Naive thymus-derived CD8-positive, alpha-beta T cell (primary cell): ENCODE data around the gene EPB41L2. TPM values are rescaled to one million over a fixed set of nuclear protein-coding genes. Genes with fewer than 3 reads are reported as not detected.
"Not testable (repeated sequence)": the region's sequence is repeated elsewhere in the genome, so short reads cannot be mapped to it uniquely, and the experiment has no call there.

Experiments used
- ATAC-seq, 2 donors: fragments of 150-1000 bp; cut with Tn5 transposase in 1 of 2; sonication (Bioruptor Pico), chemical (Tn5 transposase) in 1 of 2; 1 replicate in 1 of 2; 2 replicates in 1 of 2; pipeline ENCODE4 v1.10.0; 2021; ENCODE audit warnings: mild to moderate bottlenecking in 2 of 2, moderate library complexity in 2 of 2
- POLR2A ChIA-PET: fragments of 350-600 bp; sonication (Branson Sonifier 250); formaldehyde crosslinking; loops from one replicate; lab custom pipeline; 2021; ENCODE audit warnings: antibody characterized with exemption; lab: Charles Lee
- DNase-seq, 10 donors: peaks; one replicate each; pipeline versions ENCODE4 v3.0.0 to v3.0.0-alpha.2; 2020 to 2022
- H3K27ac Mint-ChIP-seq, 10 donors: one replicate each; pipeline ENCODE4 v1.8.0; 2020 to 2022; ENCODE audit warnings: mild to moderate bottlenecking in 10 of 10, mixed read lengths in 10 of 10, moderate library complexity in 4 of 10, inconsistent platforms in 1 of 10
- H3K27me3 Mint-ChIP-seq, 5 donors: one replicate each; pipeline ENCODE4 v1.8.0; 2021 to 2022; ENCODE audit warnings: mixed read lengths in 5 of 5
- H3K36me3 Mint-ChIP-seq, 3 donors: one replicate each; pipeline ENCODE4 v1.8.0; 2020 to 2022; ENCODE audit warnings: mixed read lengths in 3 of 3, mild to moderate bottlenecking in 2 of 3, inconsistent platforms in 1 of 3
- H3K4me1 Mint-ChIP-seq, 4 donors: one replicate each; pipeline ENCODE4 v1.8.0; 2021 to 2022; ENCODE audit warnings: mixed read lengths in 4 of 4
- H3K4me3 Mint-ChIP-seq, 10 donors: one replicate each; pipeline ENCODE4 v1.8.0; 2020 to 2022; ENCODE audit warnings: mild to moderate bottlenecking in 10 of 10, mixed read lengths in 10 of 10, moderate library complexity in 6 of 10, inconsistent platforms in 1 of 10
- H3K9me3 Mint-ChIP-seq, 9 donors: one replicate each; pipeline ENCODE4 v1.8.0; 2020 to 2022; ENCODE audit warnings: mixed read lengths in 9 of 9, mild to moderate bottlenecking in 3 of 9, inconsistent platforms in 1 of 9, moderate library complexity in 1 of 9
- polyA plus RNA-seq, 3 donors: library from polyadenylated mRNA; unstranded; fragments of 300-500 nt; fragmentation: Illumina TruSeq; gene quantifications; one replicate each; pipeline ENCODE4 v1.2.3, GENCODE V29; 2021
- total RNA-seq, 8 experiments: library from RNA in 2 of 8; stranded (reverse) in 2 of 8; gene quantifications; one replicate each; pipeline ENCODE4 v1.2.3 and lab custom pipeline; 2021 to 2026

Gene EPB41L2
- total RNA-seq = 10 to 100 TPM; 22.0 to 31.1 TPM
- polyA plus RNA-seq = 1 to 10 TPM; 1.8 to 3.3 (median 2.4) TPM
- 10.9 to 24.1 (median 15.0) reads per million in 6 experiments for total RNA-seq (lab: John Stamatoyannopoulos, UW)

GRCh38 chr6:131063028-131063763 is at the start of gene EPB41L2:
Gene EPB41L2, minus strand, starts transcription at chr6:131063245. Its CDS starts 106,760 bp downstream, at chr6:130956485.
- Mint-ChIP-seq H3K4me3 (peak within 1 kb of the TSS; percentile 80 to 93 (median 89)), H3K9me3 (no peaks in the 10 kb centered on the region), H3K27ac (peak within 1 kb of the TSS; percentile 30 to 89 (median 70)), H3K36me3 (no peaks in the 10 kb centered on the region), H3K4me1 (peaks cover 6 to 27% (median 21%) of the 10 kb centered on the region in 4 donors), H3K27me3 (no peaks in the 10 kb centered on the region)
- peak; percentile 89 to 90 for ATAC-seq
- peak; percentile 67 to 88 (median 80) for DNase-seq
- POLR2A ChIA-PET = interaction anchor here (0.9 kb wide), 1 partner anchor 14 kb away, joined by 3 read pairs; no protein-coding TSS in a partner anchor

GRCh38 chr6:131112249-131112648 is 49.2 kb upstream of the EPB41L2 start:
- DNase-seq = no peak
- Mint-ChIP-seq H3K4me1 (peaks cover 0 to 12% (median 0%) of the 10 kb centered on the region in 4 donors), H3K36me3 (no peaks in the 10 kb centered on the region), H3K27me3 (no peaks in the 10 kb centered on the region), H3K9me3 (no peaks in the 10 kb centered on the region), H3K27ac (no peak overlapping the region), H3K4me3 (no peak overlapping the region)
- ATAC-seq = no peak
- POLR2A ChIA-PET = interaction anchor here (0.5 kb wide), 1 partner anchor 99 kb away, joined by 3 read pairs; no protein-coding TSS in a partner anchor

- Mint-ChIP-seq H3K4me1 (peaks cover 0 to 12% (median 0%) of the 10 kb centered on the region in 4 donors), H3K27me3 (peaks cover 0 to 1% (median 0%) of the 10 kb centered on the region in 5 donors), H3K27ac (no peak overlapping the region), H3K36me3 (no peaks in the 10 kb centered on the region), H3K4me3 (no peak overlapping the region), H3K9me3 (no peaks in the 10 kb centered on the region)
- ATAC-seq (no peak), DNase-seq (no peak)
- POLR2A ChIA-PET = no interaction called here
Measured at GRCh38 chr6:131107151-131107550, 44.1 kb upstream of the EPB41L2 start.

- Mint-ChIP-seq H3K9me3 (peaks cover 0 to 3% (median 0%) of the 10 kb centered on the region in 9 donors), H3K27ac (no peak overlapping the region), H3K4me3 (no peak overlapping the region), H3K36me3 (no peaks in the 10 kb centered on the region), H3K4me1 (peaks cover 0 to 12% (median 0%) of the 10 kb centered on the region in 4 donors), H3K27me3 (peaks cover 0 to 1% (median 0%) of the 10 kb centered on the region in 5 donors)
- ATAC-seq (no peak), DNase-seq (no peak)
- POLR2A ChIA-PET = no interaction called here
Measured at GRCh38 chr6:131103901-131104300, 40.9 kb upstream of the EPB41L2 start.

GRCh38 chr6:131103296-131103695 is 40.3 kb upstream of the EPB41L2 start:
- Mint-ChIP-seq H3K4me3 (no peak overlapping the region), H3K27me3 (peaks cover 0 to 1% (median 0%) of the 10 kb centered on the region in 5 donors), H3K4me1 (peaks cover 0 to 6% (median 0%) of the 10 kb centered on the region in 4 donors), H3K36me3 (no peaks in the 10 kb centered on the region), H3K27ac (no peak overlapping the region), H3K9me3 (peaks cover 0 to 3% (median 0%) of the 10 kb centered on the region in 9 donors)
- POLR2A ChIA-PET = no interaction called here
- DNase-seq (no peak), ATAC-seq (no peak)

GRCh38 chr6:131101911-131102680 is 39.1 kb upstream of the EPB41L2 start:
- DNase-seq (no peak), ATAC-seq (no peak)
- POLR2A ChIA-PET = no interaction called here
- H3K4me1 Mint-ChIP-seq = no peaks in the 10 kb centered on the region
- H3K9me3 Mint-ChIP-seq = peaks cover 0 to 3% (median 0%) of the 10 kb centered on the region in 9 donors
- H3K27ac Mint-ChIP-seq = no peak overlapping the region
- peaks cover 0 to under 1% (median 0%) of the 10 kb centered on the region in 5 donors for H3K27me3 Mint-ChIP-seq
- no peak overlapping the region for H3K4me3 Mint-ChIP-seq
- H3K36me3 Mint-ChIP-seq = no peaks in the 10 kb centered on the region

- Mint-ChIP-seq H3K4me3 (no peak overlapping the region), H3K36me3 (peaks cover 0 to 4% (median 4%) of the 10 kb centered on the region in 3 donors), H3K27me3 (no peaks in the 10 kb centered on the region), H3K27ac (no peak overlapping the region), H3K4me1 (no peaks in the 10 kb centered on the region), H3K9me3 (peaks cover 0 to 25% (median 5%) of the 10 kb centered on the region in 9 donors)
- no peak for ATAC-seq
- POLR2A ChIA-PET = no interaction called here
- DNase-seq = no peak
Measured at GRCh38 chr6:131096786-131097185, 33.7 kb upstream of the EPB41L2 start.

GRCh38 chr6:131093334-131093733 is 30.3 kb upstream of the EPB41L2 start:
- Mint-ChIP-seq H3K36me3 (peaks cover 0 to 14% (median 7%) of the 10 kb centered on the region in 3 donors), H3K4me3 (no peak overlapping the region), H3K27ac (no peak overlapping the region), H3K27me3 (peaks cover 0 to 4% (median 0%) of the 10 kb centered on the region in 5 donors), H3K4me1 (peaks cover 0 to 7% (median 0%) of the 10 kb centered on the region in 4 donors), H3K9me3 (peaks cover 0 to 50% (median 10%) of the 10 kb centered on the region in 9 donors)
- DNase-seq (no peak), ATAC-seq (no peak)
- POLR2A ChIA-PET = interaction anchor here (0.6 kb wide), 1 partner anchor 772 kb away, joined by 3 read pairs; no protein-coding TSS in a partner anchor

GRCh38 chr6:131091944-131092343 is 28.9 kb upstream of the EPB41L2 start:
- Mint-ChIP-seq H3K36me3 (peaks cover 0 to 20% (median 14%) of the 10 kb centered on the region in 3 donors), H3K9me3 (peaks cover 0 to 59% (median 14%) of the 10 kb centered on the region in 9 donors)
- H3K27me3 Mint-ChIP-seq, ATAC-seq, POLR2A ChIA-PET, H3K4me3 Mint-ChIP-seq, H3K4me1 Mint-ChIP-seq, H3K27ac Mint-ChIP-seq, DNase-seq: not testable (repeated sequence)

- DNase-seq, H3K4me3 Mint-ChIP-seq, H3K27me3 Mint-ChIP-seq, POLR2A ChIA-PET, H3K4me1 Mint-ChIP-seq, ATAC-seq, H3K27ac Mint-ChIP-seq: not testable (repeated sequence)
- Mint-ChIP-seq H3K9me3 (peaks cover 0 to 72% (median 14%) of the 10 kb centered on the region in 9 donors), H3K36me3 (peaks cover 0 to 29% (median 21%) of the 10 kb centered on the region in 3 donors)
Measured at GRCh38 chr6:131090339-131090738, 27.3 kb upstream of the EPB41L2 start.

- Mint-ChIP-seq H3K27ac (no peak overlapping the region), H3K27me3 (peaks cover 0 to 3% (median 2%) of the 10 kb centered on the region in 5 donors), H3K36me3 (peaks cover 0 to 20% (median 16%) of the 10 kb centered on the region in 3 donors), H3K4me1 (peaks cover 0 to 1% (median 0%) of the 10 kb centered on the region in 4 donors), H3K9me3 (peaks cover 0 to 37% (median 9%) of the 10 kb centered on the region in 9 donors), H3K4me3 (no peak overlapping the region)
- ATAC-seq (no peak), DNase-seq (no peak)
- POLR2A ChIA-PET = no interaction called here
Measured at GRCh38 chr6:131084982-131085381, 21.9 kb upstream of the EPB41L2 start.

- Mint-ChIP-seq H3K4me3 (no peak overlapping the region), H3K27ac (no peak overlapping the region), H3K36me3 (peaks cover 0 to 18% (median 16%) of the 10 kb centered on the region in 3 donors), H3K9me3 (peaks cover 0 to 25% (median 9%) of the 10 kb centered on the region in 9 donors), H3K27me3 (peaks cover 0 to 2% (median 2%) of the 10 kb centered on the region in 5 donors), H3K4me1 (no peaks in the 10 kb centered on the region)
- ATAC-seq = no peak
- POLR2A ChIA-PET = no interaction called here
- no peak for DNase-seq
Measured at GRCh38 chr6:131083687-131084086, 20.6 kb upstream of the EPB41L2 start.
